ENCODE data around the gene TMEM87B.
"Not testable (repeated sequence)": the region's sequence is repeated elsewhere in the genome, so short reads cannot be mapped to it uniquely, and the experiment has no call there.

The TMEM87B gene

GRCh38 chr2:112136096-112136495 is 81.0 kb downstream of the TMEM87B start:
- no peak for DNase-seq

GRCh38 chr2:112137516-112138158 is 82.6 kb downstream of the TMEM87B start:
- no peak for DNase-seq

- no peak for DNase-seq
Observed at GRCh38 chr2:112138159-112139032, 83.3 kb downstream of the TMEM87B start, which contains the start of gene FBLN7. FBLN7 (plus strand) TSS chr2:112138385; CDS start chr2:112138656, 271 bp downstream.

GRCh38 chr2:112139033-112139614 is 84.1 kb downstream of the TMEM87B start:
- not testable (repeated sequence) for DNase-seq

- not testable (repeated sequence) for DNase-seq
Observed at GRCh38 chr2:112139661-112140204, 84.7 kb downstream of the TMEM87B start.

- no peak for DNase-seq
Observed at GRCh38 chr2:112140205-112140802, 85.2 kb downstream of the TMEM87B start.

GRCh38 chr2:112140899-112141625 is 86.0 kb downstream of the TMEM87B start:
- DNase-seq: no peak

- DNase-seq: no peak
Observed at GRCh38 chr2:112141626-112142007, 86.5 kb downstream of the TMEM87B start.

- no peak for DNase-seq
Observed at GRCh38 chr2:112142525-112143078, 87.5 kb downstream of the TMEM87B start.

GRCh38 chr2:112143150-112143549 is 88.1 kb downstream of the TMEM87B start:
- DNase-seq: no peak

GRCh38 chr2:112144966-112145365 is 89.9 kb downstream of the TMEM87B start:
- no peak for DNase-seq

- DNase-seq: no peak
Observed at GRCh38 chr2:112147382-112148168, 92.5 kb downstream of the TMEM87B start.

- DNase-seq: no peak
Observed at GRCh38 chr2:112148477-112148876, 93.4 kb downstream of the TMEM87B start.

- DNase-seq: no peak
Observed at GRCh38 chr2:112149194-112149593, 94.1 kb downstream of the TMEM87B start.

GRCh38 chr2:112149866-112150435 is 94.9 kb downstream of the TMEM87B start:
- DNase-seq: no peak

- no peak for DNase-seq
Observed at GRCh38 chr2:112150447-112150846, 95.4 kb downstream of the TMEM87B start.

GRCh38 chr2:112150851-112151250 is 95.8 kb downstream of the TMEM87B start:
- no peak for DNase-seq

- DNase-seq: no peak
Observed at GRCh38 chr2:112151271-112151670, 96.2 kb downstream of the TMEM87B start.

GRCh38 chr2:112151701-112152440 is 96.8 kb downstream of the TMEM87B start:
- no peak for DNase-seq

Data from central memory CD4-positive, alpha-beta T cell (primary cell).